ENCODE results near the gene TENT4B.
"Not testable (repeated sequence)": the region's sequence is repeated elsewhere in the genome, so short reads cannot be mapped to it uniquely, and the experiment has no call there.

GRCh38 chr16:50243024-50243423 is 89.9 kb downstream of the TENT4B start:
- not testable (repeated sequence) for TF ChIP-seq TP53 (CRISPR knock-in tag; IDR thresholded peaks at IDR 0.05); NR3C1 (IDR thresholded peaks at IDR 0.05); KDM1A (IDR thresholded peaks at IDR 0.05; ENCODE audit: low read depth); MAX (IDR thresholded peaks at IDR 0.05); EP300 (IDR thresholded peaks at IDR 0.05); HOXA7 (CRISPR knock-in tag; IDR thresholded peaks at IDR 0.05); JUNB (IDR thresholded peaks at IDR 0.05); POLR2A (IDR thresholded peaks at IDR 0.05; ENCODE audit: low read length); MYC (IDR thresholded peaks at IDR 0.05; ENCODE audit: borderline replicate concordance, low read length); CHD4 (IDR thresholded peaks at IDR 0.05; ENCODE audit: borderline replicate concordance)
- TF ChIP-seq, protein P1, sequence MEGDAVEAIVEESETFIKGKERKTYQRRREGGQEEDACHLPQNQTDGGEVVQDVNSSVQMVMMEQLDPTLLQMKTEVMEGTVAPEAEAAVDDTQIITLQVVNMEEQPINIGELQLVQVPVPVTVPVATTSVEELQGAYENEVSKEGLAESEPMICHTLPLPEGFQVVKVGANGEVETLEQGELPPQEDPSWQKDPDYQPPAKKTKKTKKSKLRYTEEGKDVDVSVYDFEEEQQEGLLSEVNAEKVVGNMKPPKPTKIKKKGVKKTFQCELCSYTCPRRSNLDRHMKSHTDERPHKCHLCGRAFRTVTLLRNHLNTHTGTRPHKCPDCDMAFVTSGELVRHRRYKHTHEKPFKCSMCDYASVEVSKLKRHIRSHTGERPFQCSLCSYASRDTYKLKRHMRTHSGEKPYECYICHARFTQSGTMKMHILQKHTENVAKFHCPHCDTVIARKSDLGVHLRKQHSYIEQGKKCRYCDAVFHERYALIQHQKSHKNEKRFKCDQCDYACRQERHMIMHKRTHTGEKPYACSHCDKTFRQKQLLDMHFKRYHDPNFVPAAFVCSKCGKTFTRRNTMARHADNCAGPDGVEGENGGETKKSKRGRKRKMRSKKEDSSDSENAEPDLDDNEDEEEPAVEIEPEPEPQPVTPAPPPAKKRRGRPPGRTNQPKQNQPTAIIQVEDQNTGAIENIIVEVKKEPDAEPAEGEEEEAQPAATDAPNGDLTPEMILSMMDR (IDR thresholded peaks at IDR 0.05): not testable (repeated sequence)
- TF ChIP-seq, protein P2, sequence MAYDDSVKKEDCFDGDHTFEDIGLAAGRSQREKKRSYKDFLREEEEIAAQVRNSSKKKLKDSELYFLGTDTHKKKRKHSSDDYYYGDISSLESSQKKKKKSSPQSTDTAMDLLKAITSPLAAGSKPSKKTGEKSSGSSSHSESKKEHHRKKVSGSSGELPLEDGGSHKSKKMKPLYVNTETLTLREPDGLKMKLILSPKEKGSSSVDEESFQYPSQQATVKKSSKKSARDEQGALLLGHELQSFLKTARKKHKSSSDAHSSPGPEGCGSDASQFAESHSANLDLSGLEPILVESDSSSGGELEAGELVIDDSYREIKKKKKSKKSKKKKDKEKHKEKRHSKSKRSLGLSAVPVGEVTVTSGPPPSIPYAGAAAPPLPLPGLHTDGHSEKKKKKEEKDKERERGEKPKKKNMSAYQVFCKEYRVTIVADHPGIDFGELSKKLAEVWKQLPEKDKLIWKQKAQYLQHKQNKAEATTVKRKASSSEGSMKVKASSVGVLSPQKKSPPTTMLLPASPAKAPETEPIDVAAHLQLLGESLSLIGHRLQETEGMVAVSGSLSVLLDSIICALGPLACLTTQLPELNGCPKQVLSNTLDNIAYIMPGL (CRISPR knock-in tag; IDR thresholded peaks at IDR 0.05; ENCODE audit: borderline replicate concordance): not testable (repeated sequence)
- TF ChIP-seq, protein P3, sequence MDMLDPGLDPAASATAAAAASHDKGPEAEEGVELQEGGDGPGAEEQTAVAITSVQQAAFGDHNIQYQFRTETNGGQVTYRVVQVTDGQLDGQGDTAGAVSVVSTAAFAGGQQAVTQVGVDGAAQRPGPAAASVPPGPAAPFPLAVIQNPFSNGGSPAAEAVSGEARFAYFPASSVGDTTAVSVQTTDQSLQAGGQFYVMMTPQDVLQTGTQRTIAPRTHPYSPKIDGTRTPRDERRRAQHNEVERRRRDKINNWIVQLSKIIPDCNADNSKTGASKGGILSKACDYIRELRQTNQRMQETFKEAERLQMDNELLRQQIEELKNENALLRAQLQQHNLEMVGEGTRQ (IDR thresholded peaks at IDR 0.05): not testable (repeated sequence)
- TF ChIP-seq, protein P4, sequence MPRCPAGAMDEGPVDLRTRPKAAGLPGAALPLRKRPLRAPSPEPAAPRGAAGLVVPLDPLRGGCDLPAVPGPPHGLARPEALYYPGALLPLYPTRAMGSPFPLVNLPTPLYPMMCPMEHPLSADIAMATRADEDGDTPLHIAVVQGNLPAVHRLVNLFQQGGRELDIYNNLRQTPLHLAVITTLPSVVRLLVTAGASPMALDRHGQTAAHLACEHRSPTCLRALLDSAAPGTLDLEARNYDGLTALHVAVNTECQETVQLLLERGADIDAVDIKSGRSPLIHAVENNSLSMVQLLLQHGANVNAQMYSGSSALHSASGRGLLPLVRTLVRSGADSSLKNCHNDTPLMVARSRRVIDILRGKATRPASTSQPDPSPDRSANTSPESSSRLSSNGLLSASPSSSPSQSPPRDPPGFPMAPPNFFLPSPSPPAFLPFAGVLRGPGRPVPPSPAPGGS (IDR thresholded peaks at IDR 0.05): not testable (repeated sequence)

All from A549 (cell line).